LHCN-M2 (cell line): ENCODE measurements around the gene LILRA6. TPM values are rescaled to one million over a fixed set of nuclear protein-coding genes. Genes with fewer than 3 reads are reported as not detected.

Experiments used
- DNase-seq: peaks from one replicate; pipeline ENCODE4 v3.0.0-alpha.2; 2012; ENCODE audit warnings: low read depth
- total RNA-seq: library from RNA; depleted of rRNA; stranded (reverse); fragments of >200 nt; gene quantifications from 2 replicates; pipeline ENCODE4 v1.2.3, GENCODE V29; 2014; rRNA removed

LILRA6 gene
- total RNA-seq, 1 experiment from 2014 or later = not detected

DNA sequence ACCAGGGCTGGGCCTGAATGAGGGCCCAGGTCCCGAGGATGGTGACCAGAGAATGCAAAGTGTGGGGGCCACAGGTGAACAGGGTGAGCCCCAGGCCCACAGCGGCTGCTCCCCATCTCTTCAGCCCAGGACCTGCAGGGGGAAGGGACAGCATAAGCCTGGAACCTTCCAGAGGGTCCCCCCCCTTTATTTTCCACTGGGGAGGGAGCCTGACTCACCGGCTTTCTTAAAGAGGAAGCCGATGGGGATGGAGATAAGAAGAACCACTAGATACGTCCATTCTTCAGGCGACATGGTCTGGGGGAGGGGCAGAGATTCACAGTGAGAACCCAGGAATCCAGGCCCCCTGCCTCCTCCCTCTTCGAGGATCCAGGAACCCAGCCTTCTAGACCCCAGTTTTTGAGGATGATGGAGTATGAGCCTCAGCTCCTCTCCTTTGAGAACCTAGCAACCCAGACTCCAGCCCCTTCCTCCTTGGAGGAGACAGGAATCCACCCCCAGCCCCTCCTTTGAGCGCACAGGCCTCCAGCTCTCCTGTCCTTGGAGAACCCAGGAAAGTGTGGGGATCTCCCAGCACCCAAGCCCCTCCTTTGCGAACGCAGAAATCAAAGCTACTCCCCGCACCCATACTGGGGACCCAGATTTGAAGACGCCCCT lies 54.2 kb downstream of the LILRA6 start:
- DNase-seq = no peak

DNA sequence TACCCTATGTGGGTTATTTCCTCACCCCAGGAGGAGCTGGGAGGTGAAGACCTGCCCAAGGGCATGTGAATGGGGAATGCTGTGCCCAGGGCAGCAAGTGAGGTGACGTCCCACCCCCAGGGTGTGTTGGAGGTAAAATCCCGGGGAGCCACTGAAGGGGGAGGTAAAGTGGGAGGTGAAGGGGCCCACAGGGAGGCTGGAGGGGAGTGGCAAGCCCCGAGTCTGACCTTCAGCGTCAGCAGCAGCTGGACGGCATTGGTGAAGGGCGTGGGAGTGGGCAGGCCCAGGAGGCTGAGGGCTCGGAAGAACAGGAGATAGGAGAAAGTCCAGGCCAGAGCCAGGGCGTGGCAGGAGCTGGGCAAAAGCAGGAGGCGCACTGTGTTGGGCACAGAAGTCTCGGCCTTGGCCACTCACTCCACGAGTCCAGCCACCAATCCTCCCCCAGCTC lies 55.6 kb downstream of the LILRA6 start:
- no peak for DNase-seq

Other genes starting within 250 kb of the LILRA6 start
- not detected in 2 replicates for gene VSTM1, start 178.9 kb downstream of the LILRA6 start, total RNA-seq
- not detected in 2 replicates for gene TARM1, start 161.4 kb downstream of the LILRA6 start, total RNA-seq
- gene OSCAR, start 142.0 kb downstream of the LILRA6 start, total RNA-seq = 0.23 and 1.5 TPM in 2 replicates
- 29.4 and 85.0 TPM in 2 replicates for gene NDUFA3, start 139.9 kb downstream of the LILRA6 start, total RNA-seq
- gene TFPT, start 127.1 kb downstream of the LILRA6 start, total RNA-seq = 14.2 and 15.2 TPM in 2 replicates
- 84.4 and 84.8 TPM in 2 replicates for gene PRPF31, start 127.0 kb downstream of the LILRA6 start, total RNA-seq
- 18.2 and 18.4 TPM in 2 replicates for gene CNOT3, start 105.0 kb downstream of the LILRA6 start, total RNA-seq
- gene LENG1, start 83.1 kb downstream of the LILRA6 start, total RNA-seq = 5.2 and 9.2 TPM in 2 replicates
- gene TMC4, start 69.6 kb downstream of the LILRA6 start, total RNA-seq = 0.40 and 0.51 TPM in 2 replicates
- gene MBOAT7, start 53.2 kb downstream of the LILRA6 start, total RNA-seq = 123 and 192 TPM in 2 replicates
- gene TSEN34, start 51.5 kb downstream of the LILRA6 start, total RNA-seq = 162 and 168 TPM in 2 replicates
- 1,535 and 1,605 TPM in 2 replicates for gene RPS9, start 41.9 kb downstream of the LILRA6 start, total RNA-seq
- not detected in 2 replicates for gene LILRB3, start 19.8 kb downstream of the LILRA6 start, total RNA-seq
- gene LILRB5, start 14.5 kb upstream of the LILRA6 start, total RNA-seq = not detected in 2 replicates
- gene LILRB2, start 38.3 kb upstream of the LILRA6 start, total RNA-seq = not detected in 2 replicates
- gene LILRA5, start 70.4 kb upstream of the LILRA6 start, total RNA-seq = not detected in 2 replicates
- gene LILRA4, start 96.4 kb upstream of the LILRA6 start, total RNA-seq = not detected in 2 replicates
- gene LAIR1, start 122.1 kb upstream of the LILRA6 start, total RNA-seq = not detected in 2 replicates
- not detected in 2 replicates for gene TTYH1, start 172.7 kb upstream of the LILRA6 start, total RNA-seq
- gene LENG8, start 206.4 kb upstream of the LILRA6 start, total RNA-seq = 35.4 and 36.7 TPM in 2 replicates
- 3.8 and 8.2 TPM in 2 replicates for gene LENG9, start 221.0 kb upstream of the LILRA6 start, total RNA-seq
- gene CDC42EP5, start 230.5 kb upstream of the LILRA6 start, total RNA-seq = 9.2 and 9.5 TPM in 2 replicates